ENCODE results near the gene FGD3.

- TF ChIP-seq EZH2 (IDR thresholded peaks at IDR 0.05; ENCODE audit: insufficient read depth, poor library complexity, severe bottlenecking): no peak
- no peak for TF ChIP-seq EZH2phosphoT487 (IDR thresholded peaks at IDR 0.05; ENCODE audit: insufficient read depth, low read depth)
Measured at GRCh38 chr9:92949266-92949982, 2.1 kb downstream of the FGD3 start.
